GM18505 (cell line): ENCODE data around the gene ZFP64.
"Not testable (repeated sequence)": the region's sequence is repeated elsewhere in the genome, so short reads cannot be mapped to it uniquely, and the experiment has no call there.

Source experiments
- ATAC-seq: cut with Tn5 transposase; IDR thresholded peaks from one replicate; pipeline ENCODE4 v1.9.1; 2021; ENCODE audit not compliant: unreplicated experiment
- POLR2A ChIP-seq: IDR thresholded peaks from 4 replicates; pipeline ENCODE4 v1.6.1; 2011; ENCODE audit warnings: borderline replicate concordance; ENCODE audit not compliant: insufficient read depth, insufficient read length; ENCODE audit errors: extremely low read depth

The ZFP64 gene

DNA sequence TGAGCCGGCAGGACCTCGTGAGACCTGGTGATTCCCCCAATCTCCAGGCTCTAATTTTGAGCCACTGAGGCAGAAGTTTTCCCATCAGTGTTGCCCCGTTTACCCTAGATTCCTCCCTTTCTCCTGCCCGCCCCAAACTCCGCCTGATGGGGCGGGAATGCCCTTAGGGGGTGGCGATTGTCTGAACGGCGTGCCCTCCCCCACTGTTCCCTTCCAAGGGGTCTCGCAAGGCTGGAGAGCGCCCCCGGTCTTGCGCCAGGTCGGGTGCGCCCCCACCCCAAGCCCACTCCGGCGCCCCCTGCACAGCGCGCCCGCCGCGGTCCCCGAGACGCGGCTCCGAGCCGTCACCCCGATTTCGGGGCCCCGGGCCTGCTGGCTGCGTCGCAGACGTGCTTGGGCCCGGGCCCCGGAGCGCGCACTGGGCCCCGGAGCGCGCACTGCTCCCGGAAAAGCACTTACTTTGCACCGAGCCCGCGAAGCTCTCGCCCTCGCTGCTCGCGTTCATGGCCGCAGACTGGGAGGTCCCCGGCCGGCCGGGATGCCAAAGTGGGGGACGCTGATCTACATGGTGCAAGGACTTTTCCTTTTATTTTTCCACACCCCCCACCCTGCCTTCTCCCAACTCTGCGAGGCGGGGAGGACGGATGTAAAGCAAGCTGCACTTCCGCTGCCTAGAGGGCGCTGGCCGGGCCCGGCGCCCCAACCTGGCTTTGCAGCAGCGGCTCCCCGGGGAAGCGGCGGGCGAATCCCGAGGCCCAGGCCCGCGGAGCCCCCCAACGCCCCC, at the start of gene ZFP64:
Gene ZFP64, minus strand, starts transcription at position 648 of the 784 bp plus-strand sequence. Its CDS starts 143 bp downstream, at position 505.
- peak; percentile 71 for ATAC-seq
- TF ChIP-seq POLR2A, result peak; percentile 49

GRCh38 chr20:52240802-52241201, 49.2 kb upstream of the ZFP64 start:
- no peak for TF ChIP-seq POLR2A
- no peak for ATAC-seq

DNA sequence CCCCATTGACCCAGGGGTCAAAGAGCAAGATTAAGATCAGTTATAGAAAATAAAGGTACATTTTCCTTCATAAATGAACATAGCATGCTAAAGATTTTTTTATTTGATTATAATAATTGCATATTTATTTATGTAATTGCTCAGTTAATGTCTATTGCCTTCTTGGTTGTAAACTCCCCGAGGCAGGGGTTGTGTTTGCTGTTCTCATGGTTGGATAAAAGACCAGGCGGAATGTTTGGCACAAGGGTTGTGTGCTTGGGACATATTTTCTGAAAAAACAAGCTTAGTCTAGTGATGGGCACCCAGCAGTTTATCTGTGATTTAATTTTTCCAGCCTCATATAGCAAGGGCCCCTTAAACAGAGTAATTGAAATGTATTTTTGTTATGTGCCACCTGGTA, 47.5 kb upstream of the ZFP64 start:
- TF ChIP-seq POLR2A, result no peak
- no peak for ATAC-seq

DNA sequence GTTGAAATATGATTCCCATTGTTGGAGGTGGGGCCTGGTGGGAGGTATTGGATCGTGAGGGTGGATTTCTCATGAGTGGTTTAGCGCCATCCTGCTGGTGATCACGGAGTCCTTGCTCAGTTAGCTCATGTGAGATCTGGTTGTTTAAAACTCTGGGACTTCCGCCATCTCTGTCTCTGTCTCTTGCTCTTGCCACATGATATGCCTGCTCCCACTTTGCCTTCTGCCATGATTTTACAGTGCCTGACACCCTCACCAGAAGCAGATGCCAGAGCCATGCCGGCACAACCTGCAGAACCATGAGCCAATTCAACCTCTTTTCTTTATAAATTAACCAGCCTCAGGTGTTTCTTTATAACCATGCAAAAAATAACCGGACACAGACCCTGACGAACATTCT, 44.7 kb upstream of the ZFP64 start:
- no peak for TF ChIP-seq POLR2A
- no peak for ATAC-seq

DNA sequence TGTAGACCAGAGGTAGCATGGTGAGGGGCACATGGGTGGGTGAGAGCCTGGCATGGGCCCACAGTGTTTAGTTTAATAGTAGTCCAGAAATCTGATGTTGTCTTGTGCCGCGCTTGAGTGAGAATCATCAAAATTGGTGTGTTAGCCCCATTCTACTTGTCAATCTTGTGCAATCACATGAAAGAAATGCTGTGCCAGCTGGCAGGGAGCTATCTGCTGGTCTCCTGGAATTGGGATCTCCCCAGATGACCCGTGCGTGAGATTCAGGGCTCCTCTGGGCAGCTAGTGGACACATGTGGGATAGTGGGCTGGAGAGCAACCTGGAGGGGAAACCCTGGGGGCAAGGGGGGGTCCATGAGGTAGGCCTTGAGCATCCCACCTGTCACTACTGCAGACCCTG, 43.5 kb upstream of the ZFP64 start:
- TF ChIP-seq POLR2A, result no peak
- ATAC-seq, result no peak

DNA sequence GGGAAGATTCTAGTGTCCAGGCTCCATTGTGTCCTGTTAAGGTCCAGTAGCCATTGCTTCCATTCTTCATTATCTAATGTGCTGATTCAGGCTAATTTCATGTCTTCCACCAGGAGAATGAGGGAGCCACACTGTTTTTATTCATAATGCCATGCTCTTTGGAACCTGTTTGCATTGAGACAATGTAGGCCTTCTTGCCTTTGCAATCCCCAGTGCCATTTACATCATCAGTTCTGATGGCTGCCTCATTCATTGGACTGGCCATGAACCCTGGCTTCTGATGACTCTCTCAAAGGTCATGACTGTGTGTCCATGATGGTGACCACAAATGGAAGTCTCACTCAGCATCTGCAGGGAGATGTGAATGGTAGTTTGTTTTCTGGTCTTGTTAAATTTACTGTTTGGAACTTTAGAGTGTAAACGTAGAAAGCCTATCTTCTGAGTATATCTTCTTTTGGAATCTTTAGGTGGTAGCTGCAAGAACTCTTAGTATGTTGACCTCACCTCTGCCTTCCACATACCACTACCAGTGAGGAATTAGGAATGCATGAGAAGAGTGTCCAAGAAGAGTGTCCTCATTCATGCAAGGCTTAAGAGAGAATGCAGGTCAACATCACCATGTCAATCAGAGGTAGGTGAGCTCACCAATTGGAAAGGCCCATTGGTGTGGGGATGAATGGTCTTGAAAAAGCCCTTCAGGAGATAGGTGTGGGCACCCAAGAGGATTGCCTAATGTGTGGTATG, 42.9 kb upstream of the ZFP64 start:
- TF ChIP-seq POLR2A, result no peak
- no peak for ATAC-seq

GRCh38 chr20:52231230-52231746, 39.7 kb upstream of the ZFP64 start:
- no peak for ATAC-seq

GRCh38 chr20:52230409-52230808, 38.8 kb upstream of the ZFP64 start:
- ATAC-seq, result no peak
- no peak for TF ChIP-seq POLR2A

More at GRCh38 chr20:52231230-52231746, 39.7 kb upstream of the ZFP64 start:
- no peak for TF ChIP-seq POLR2A

GRCh38 chr20:52229346-52229745, 37.8 kb upstream of the ZFP64 start:
- not testable (repeated sequence) for ATAC-seq

- no peak for TF ChIP-seq POLR2A
- ATAC-seq, result no peak
Measured at GRCh38 chr20:52226370-52226769, 34.8 kb upstream of the ZFP64 start.

DNA sequence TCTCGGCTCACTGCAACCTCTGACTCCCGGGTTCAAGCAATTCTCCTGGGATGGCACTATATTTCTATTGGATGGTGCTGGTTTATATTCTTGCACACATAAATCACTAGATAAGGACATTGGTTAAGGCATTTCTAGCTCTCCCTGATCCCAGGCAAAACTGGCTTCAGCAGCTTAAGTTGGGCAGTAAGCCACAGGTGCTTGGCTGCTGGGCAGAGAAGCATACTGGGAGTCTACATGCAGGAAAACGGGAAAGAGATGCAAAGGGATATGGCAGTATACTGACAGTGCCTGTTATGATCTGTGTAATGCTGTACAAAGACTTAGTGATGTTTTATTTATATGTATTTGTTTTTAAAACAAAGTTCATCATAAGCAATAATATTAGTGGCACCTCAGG, 33.3 kb upstream of the ZFP64 start:
- no peak for TF ChIP-seq POLR2A

GRCh38 chr20:52221362-52221761, 29.8 kb upstream of the ZFP64 start:
- ATAC-seq, result not testable (repeated sequence)

More for the DNA sequence above, 33.3 kb upstream of the ZFP64 start:
- ATAC-seq, result no peak

GRCh38 chr20:52220891-52221290, 29.3 kb upstream of the ZFP64 start:
- not testable (repeated sequence) for ATAC-seq

GRCh38 chr20:52219441-52219840, 27.9 kb upstream of the ZFP64 start:
- no peak for ATAC-seq
- no peak for TF ChIP-seq POLR2A
